IPS-NIHi11 (cell line): ENCODE measurements around the gene SETDB1.
"Not testable (repeated sequence)": the region's sequence is repeated elsewhere in the genome, so short reads cannot be mapped to it uniquely, and the experiment has no call there.

Experiments
- DNase-seq: peaks from one replicate; pipeline ENCODE4 v3.0.0; 2012; ENCODE audit warnings: mixed read lengths, low spot score

SETDB1 gene

GRCh38 chr1:150926097-150926741 lies at the start of gene SETDB1:
TSS of gene SETDB1 (plus strand) at chr1:150926363. CDS start at chr1:150927715, 1,352 bp downstream.
- DNase-seq = peak; percentile 92

GRCh38 chr1:150878931-150879330 lies 47.2 kb upstream of the SETDB1 start:
- DNase-seq = not testable (repeated sequence)

GRCh38 chr1:150881331-150882070 lies 44.7 kb upstream of the SETDB1 start:
- no peak for DNase-seq

- not testable (repeated sequence) for DNase-seq
Measured at GRCh38 chr1:150883121-150883520, 43.0 kb upstream of the SETDB1 start.

GRCh38 chr1:150887018-150887417 lies 39.1 kb upstream of the SETDB1 start, which contains the start of gene CTXND2:
TSS of gene CTXND2 (plus strand) at chr1:150887136. CDS start at chr1:150912315, 25,179 bp downstream.
- DNase-seq = no peak

- no peak for DNase-seq
Measured at GRCh38 chr1:150888727-150889126, 37.4 kb upstream of the SETDB1 start.

- DNase-seq = no peak
Measured at GRCh38 chr1:150890033-150890416, 36.1 kb upstream of the SETDB1 start.

- no peak for DNase-seq
Measured at GRCh38 chr1:150893336-150893913, 32.7 kb upstream of the SETDB1 start.

- no peak for DNase-seq
Measured at GRCh38 chr1:150895618-150896017, 30.5 kb upstream of the SETDB1 start.

- not testable (repeated sequence) for DNase-seq
Measured at GRCh38 chr1:150899795-150900194, 26.4 kb upstream of the SETDB1 start.

GRCh38 chr1:150902346-150902745 lies 23.8 kb upstream of the SETDB1 start:
- no peak for DNase-seq

GRCh38 chr1:150902751-150903150 lies 23.4 kb upstream of the SETDB1 start:
- no peak for DNase-seq

GRCh38 chr1:150905301-150905700 lies 20.9 kb upstream of the SETDB1 start:
- DNase-seq = no peak

- no peak for DNase-seq
Measured at GRCh38 chr1:150906329-150906728, 19.8 kb upstream of the SETDB1 start.

- no peak for DNase-seq
Measured at GRCh38 chr1:150906813-150907212, 19.4 kb upstream of the SETDB1 start.

GRCh38 chr1:150909585-150910180 lies 16.5 kb upstream of the SETDB1 start:
- DNase-seq = no peak

GRCh38 chr1:150912623-150913022 lies 13.5 kb upstream of the SETDB1 start:
- DNase-seq = no peak

- no peak for DNase-seq
Measured at GRCh38 chr1:150917387-150917786, 8.8 kb upstream of the SETDB1 start.

- peak; percentile 61 for DNase-seq
Measured at GRCh38 chr1:150922519-150922975, 3.6 kb upstream of the SETDB1 start.

GRCh38 chr1:150925080-150925479 lies 1.1 kb upstream of the SETDB1 start:
- DNase-seq = no peak

GRCh38 chr1:150927624-150928023 lies 1.5 kb downstream of the SETDB1 start:
- no peak for DNase-seq

GRCh38 chr1:150928286-150928685 lies 2.1 kb downstream of the SETDB1 start:
- DNase-seq = no peak

GRCh38 chr1:150928775-150929174 lies 2.6 kb downstream of the SETDB1 start:
- not testable (repeated sequence) for DNase-seq
